ENCODE results near the gene ARID1A.

DNA sequence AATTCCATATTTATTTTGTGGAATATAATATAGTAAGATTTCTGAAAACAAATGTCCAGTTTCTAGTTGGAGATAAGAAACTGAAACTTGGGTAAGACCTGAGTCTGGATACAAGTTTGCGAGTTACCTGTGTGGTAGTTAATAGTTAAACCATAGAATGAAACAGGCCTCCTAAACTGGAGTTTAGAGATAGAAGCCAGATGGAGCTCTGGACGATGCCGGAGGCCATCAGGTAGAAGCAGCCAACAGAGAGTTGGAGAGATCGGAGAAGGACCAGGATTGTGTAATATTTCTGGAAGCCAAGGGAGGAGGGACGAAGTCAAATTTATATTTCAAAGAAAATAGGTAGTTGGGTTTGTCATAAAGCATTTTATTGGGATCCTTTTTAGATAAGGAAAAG, 45.1 kb downstream of the ARID1A start:
- TF ChIP-seq, protein P1, sequence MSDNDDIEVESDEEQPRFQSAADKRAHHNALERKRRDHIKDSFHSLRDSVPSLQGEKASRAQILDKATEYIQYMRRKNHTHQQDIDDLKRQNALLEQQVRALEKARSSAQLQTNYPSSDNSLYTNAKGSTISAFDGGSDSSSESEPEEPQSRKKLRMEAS (CRISPR knock-in tag; IDR thresholded peaks at IDR 0.05) = no peak
- TF ChIP-seq, protein P2, sequence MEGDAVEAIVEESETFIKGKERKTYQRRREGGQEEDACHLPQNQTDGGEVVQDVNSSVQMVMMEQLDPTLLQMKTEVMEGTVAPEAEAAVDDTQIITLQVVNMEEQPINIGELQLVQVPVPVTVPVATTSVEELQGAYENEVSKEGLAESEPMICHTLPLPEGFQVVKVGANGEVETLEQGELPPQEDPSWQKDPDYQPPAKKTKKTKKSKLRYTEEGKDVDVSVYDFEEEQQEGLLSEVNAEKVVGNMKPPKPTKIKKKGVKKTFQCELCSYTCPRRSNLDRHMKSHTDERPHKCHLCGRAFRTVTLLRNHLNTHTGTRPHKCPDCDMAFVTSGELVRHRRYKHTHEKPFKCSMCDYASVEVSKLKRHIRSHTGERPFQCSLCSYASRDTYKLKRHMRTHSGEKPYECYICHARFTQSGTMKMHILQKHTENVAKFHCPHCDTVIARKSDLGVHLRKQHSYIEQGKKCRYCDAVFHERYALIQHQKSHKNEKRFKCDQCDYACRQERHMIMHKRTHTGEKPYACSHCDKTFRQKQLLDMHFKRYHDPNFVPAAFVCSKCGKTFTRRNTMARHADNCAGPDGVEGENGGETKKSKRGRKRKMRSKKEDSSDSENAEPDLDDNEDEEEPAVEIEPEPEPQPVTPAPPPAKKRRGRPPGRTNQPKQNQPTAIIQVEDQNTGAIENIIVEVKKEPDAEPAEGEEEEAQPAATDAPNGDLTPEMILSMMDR (IDR thresholded peaks at IDR 0.05 in 2 of 3, conservative IDR thresholded peaks at IDR 0.05 in 1 of 3; ENCODE audit: insufficient read depth in 2 of 3, low read depth in 1 of 3, low read length in 3 of 3) = no peak

Measured in K562 (cell line).